HG02885 (cell line): ENCODE results near the gene AGBL1.

Source experiments
- ATAC-seq: cut with Tn5 transposase; IDR thresholded peaks from one replicate; pipeline ENCODE4 v1.9.1; 2021; ENCODE audit warnings: mild to moderate bottlenecking; ENCODE audit not compliant: unreplicated experiment, poor library complexity

The AGBL1 gene

GRCh38 chr15:86229936-86230335, 150.3 kb downstream of the AGBL1 start:
- no peak for ATAC-seq

GRCh38 chr15:86231864-86232721, 152.4 kb downstream of the AGBL1 start:
- peak; percentile 69 for ATAC-seq

- no peak for ATAC-seq
These were observed 156.0 kb downstream of the AGBL1 start for GRCh38 chr15:86235667-86236066.

- no peak for ATAC-seq
These were observed 156.9 kb downstream of the AGBL1 start for GRCh38 chr15:86236356-86237110.

- no peak for ATAC-seq
These were observed 157.4 kb downstream of the AGBL1 start for GRCh38 chr15:86237111-86237500.

- ATAC-seq, result no peak
These were observed 167.7 kb downstream of the AGBL1 start for GRCh38 chr15:86247249-86247955.

- ATAC-seq, result no peak
These were observed 175.6 kb downstream of the AGBL1 start for GRCh38 chr15:86255247-86255646.

- ATAC-seq, result no peak
These were observed 177.0 kb downstream of the AGBL1 start for GRCh38 chr15:86256628-86257027.

- ATAC-seq, result no peak
These were observed 179.9 kb downstream of the AGBL1 start for GRCh38 chr15:86259589-86259988.

- ATAC-seq, result no peak
These were observed 183.6 kb downstream of the AGBL1 start for GRCh38 chr15:86263230-86263629.

GRCh38 chr15:86266896-86267484, 187.3 kb downstream of the AGBL1 start:
- ATAC-seq, result no peak

- no peak for ATAC-seq
These were observed 188.2 kb downstream of the AGBL1 start for GRCh38 chr15:86267892-86268291.

GRCh38 chr15:86268558-86268957, 188.9 kb downstream of the AGBL1 start:
- ATAC-seq, result no peak

- no peak for ATAC-seq
These were observed 193.6 kb downstream of the AGBL1 start for GRCh38 chr15:86273309-86273708.

- no peak for ATAC-seq
These were observed 195.7 kb downstream of the AGBL1 start for GRCh38 chr15:86275361-86275760.

- ATAC-seq, result no peak
These were observed 198.9 kb downstream of the AGBL1 start for GRCh38 chr15:86278586-86278985.

- no peak for ATAC-seq
These were observed 205.0 kb downstream of the AGBL1 start for GRCh38 chr15:86284635-86285034.

GRCh38 chr15:86295511-86295910, 215.8 kb downstream of the AGBL1 start:
- no peak for ATAC-seq

GRCh38 chr15:86296769-86297168, 217.1 kb downstream of the AGBL1 start:
- no peak for ATAC-seq

- no peak for ATAC-seq
These were observed 220.9 kb downstream of the AGBL1 start for GRCh38 chr15:86300390-86301125.
